Measurements from ENCODE around the gene FXYD5.

DNA sequence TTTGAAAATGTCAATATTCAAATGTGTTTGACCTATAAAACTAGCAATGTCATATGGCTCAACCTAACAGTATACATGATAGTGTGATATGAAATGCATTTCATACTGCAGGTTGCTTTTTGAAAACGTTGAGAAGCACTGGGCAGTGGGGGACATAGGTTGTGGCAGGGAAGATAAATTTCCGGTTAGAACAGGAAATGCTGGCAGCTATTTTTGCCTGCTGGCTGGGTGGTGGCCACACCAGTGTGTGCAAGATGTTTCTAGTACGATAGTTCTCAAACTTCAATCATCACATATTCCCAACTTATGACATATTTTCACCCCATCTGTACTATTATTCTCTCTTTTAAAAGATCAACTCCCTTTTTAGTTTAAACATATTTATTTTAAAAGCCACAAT is 17.2 kb downstream of the FXYD5 start:
- TF ChIP-seq, protein P1, sequence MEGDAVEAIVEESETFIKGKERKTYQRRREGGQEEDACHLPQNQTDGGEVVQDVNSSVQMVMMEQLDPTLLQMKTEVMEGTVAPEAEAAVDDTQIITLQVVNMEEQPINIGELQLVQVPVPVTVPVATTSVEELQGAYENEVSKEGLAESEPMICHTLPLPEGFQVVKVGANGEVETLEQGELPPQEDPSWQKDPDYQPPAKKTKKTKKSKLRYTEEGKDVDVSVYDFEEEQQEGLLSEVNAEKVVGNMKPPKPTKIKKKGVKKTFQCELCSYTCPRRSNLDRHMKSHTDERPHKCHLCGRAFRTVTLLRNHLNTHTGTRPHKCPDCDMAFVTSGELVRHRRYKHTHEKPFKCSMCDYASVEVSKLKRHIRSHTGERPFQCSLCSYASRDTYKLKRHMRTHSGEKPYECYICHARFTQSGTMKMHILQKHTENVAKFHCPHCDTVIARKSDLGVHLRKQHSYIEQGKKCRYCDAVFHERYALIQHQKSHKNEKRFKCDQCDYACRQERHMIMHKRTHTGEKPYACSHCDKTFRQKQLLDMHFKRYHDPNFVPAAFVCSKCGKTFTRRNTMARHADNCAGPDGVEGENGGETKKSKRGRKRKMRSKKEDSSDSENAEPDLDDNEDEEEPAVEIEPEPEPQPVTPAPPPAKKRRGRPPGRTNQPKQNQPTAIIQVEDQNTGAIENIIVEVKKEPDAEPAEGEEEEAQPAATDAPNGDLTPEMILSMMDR (IDR thresholded peaks at IDR 0.05) = no peak
- TF ChIP-seq POLR2A (IDR thresholded peaks at IDR 0.05) = no peak
- TF ChIP-seq POLR2AphosphoS5 (IDR thresholded peaks at IDR 0.05) = no peak
